Activated naive CD4-positive, alpha-beta T cell treated with anti-CD3 and anti-CD28 coated beads, Interleukin-2, amount 50 U/mL, for 72 hours (primary cell): ENCODE data around the gene CCDC69. TPM values are rescaled to one million over a fixed set of nuclear protein-coding genes. Genes with fewer than 3 reads are reported as not detected.
"Not testable (repeated sequence)": the region's sequence is repeated elsewhere in the genome, so short reads cannot be mapped to it uniquely, and the experiment has no call there.

Experiments
- ATAC-seq, 2 donors: fragments of 150-1000 bp; cut with Tn5 transposase; 2 replicates each; pipeline ENCODE4 v1.10.0; 2021; ENCODE audit warnings: mild to moderate bottlenecking in 2 of 2, moderate library complexity in 2 of 2
- DNase-seq, 2 donors: peaks; one replicate each; pipeline ENCODE4 v3.0.0; 2021 to 2022; ENCODE audit warnings: low spot score in 2 of 2
- H3K27ac Mint-ChIP-seq, 2 donors: one replicate each; pipeline ENCODE4 v1.8.0; 2022; ENCODE audit warnings: mild to moderate bottlenecking in 2 of 2, mixed read lengths in 2 of 2
- H3K36me3 Mint-ChIP-seq, 2 donors: one replicate each; pipeline ENCODE4 v1.8.0; 2022; ENCODE audit warnings: mixed read lengths in 2 of 2
- H3K9me3 Mint-ChIP-seq, 2 donors: one replicate each; pipeline ENCODE4 v1.8.0; 2022; ENCODE audit warnings: mixed read lengths in 2 of 2
- total RNA-seq, 2 donors: library from RNA; stranded (reverse); gene quantifications; one replicate each; pipeline ENCODE4 v1.2.3, GENCODE V29; 2022

The CCDC69 gene
- total RNA-seq, 2 donors from 2014 or later, result 21.0 to 23.8 TPM

- ATAC-seq (no peak), DNase-seq (no peak)
- peak overlapping the region in 1 of 2 donors; percentile 52 for H3K27ac Mint-ChIP-seq
- peaks cover 0 to 5% of the 10 kb centered on the region in 2 donors for H3K9me3 Mint-ChIP-seq
- H3K36me3 Mint-ChIP-seq, result peaks cover 0 to 15% of the 10 kb centered on the region in 2 donors
Observed at GRCh38 chr5:151251621-151252020, 27.7 kb upstream of the CCDC69 start.

DNA sequence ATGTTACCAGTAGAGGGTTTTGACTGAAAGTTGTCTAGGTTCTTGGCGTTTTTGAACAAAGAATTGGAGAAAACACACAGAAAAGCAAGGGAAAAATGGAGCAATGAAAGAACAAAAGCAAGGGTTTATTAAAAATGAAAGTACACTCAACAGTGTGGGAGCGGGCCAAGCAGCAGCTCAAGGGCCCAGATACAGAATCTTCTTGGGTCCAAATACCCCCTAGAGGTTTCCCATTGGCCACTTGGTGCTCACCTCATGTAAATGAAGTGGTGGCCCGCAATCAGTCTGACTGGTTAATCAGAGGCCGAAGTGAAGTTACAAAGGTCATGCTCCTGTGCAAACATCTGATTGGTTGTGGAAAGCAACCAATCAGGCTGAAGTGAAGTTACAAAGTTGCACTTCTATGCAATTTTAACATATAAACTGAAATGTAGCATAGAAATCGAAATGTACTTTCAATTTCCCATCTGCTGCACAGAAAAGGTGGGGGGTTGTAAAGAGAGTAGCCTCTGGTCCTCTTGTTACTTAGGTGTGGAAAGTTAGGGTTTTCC, 27.2 kb upstream of the CCDC69 start:
- Mint-ChIP-seq H3K27ac (peak overlapping the region in 1 of 2 donors; percentile 52), H3K9me3 (peaks cover 0 to 5% of the 10 kb centered on the region in 2 donors), H3K36me3 (peaks cover 0 to 15% of the 10 kb centered on the region in 2 donors)
- ATAC-seq, result peak in 1 of 2 donors; percentile 17
- no peak for DNase-seq

DNA sequence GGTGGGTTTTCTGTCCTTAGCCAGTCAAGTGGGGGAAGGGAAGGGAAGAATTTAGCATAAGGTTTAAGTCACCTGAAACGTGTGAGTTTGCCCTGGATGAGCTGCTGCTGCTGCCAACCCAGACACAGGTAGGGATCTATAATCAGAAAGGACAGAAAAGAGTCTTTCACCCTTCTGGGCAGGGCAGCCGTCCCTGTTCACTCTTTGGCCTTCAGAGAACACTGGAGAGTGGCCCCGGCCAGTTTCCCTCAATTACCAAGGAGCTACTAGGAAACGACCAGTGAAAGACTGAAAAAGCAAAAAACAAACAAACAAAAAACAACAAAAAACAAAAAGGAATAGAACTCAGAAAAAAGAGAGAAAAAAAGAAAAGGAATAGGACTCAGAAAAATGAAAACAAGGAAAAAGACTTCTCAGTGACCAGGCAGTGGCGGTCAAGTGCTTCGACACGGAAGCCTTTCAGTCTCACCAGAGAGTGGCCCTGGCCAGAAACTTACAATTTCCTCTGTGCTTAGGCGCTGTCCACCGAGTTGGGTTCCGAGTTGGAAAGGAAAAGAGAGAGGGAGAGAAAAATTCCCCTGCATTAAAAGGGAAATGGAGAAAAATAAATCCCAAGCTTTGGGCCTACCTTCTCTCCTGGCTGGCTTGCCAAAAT, 26.6 kb upstream of the CCDC69 start:
- Mint-ChIP-seq H3K9me3 (peaks cover 0 to 5% of the 10 kb centered on the region in 2 donors), H3K36me3 (peaks cover 0 to 15% of the 10 kb centered on the region in 2 donors), H3K27ac (peak overlapping the region; percentile 1 to 52)
- no peak for ATAC-seq
- DNase-seq, result no peak

- no peak for DNase-seq
- Mint-ChIP-seq H3K9me3 (peaks cover 0 to 5% of the 10 kb centered on the region in 2 donors), H3K27ac (no peak overlapping the region), H3K36me3 (peaks cover 0 to 15% of the 10 kb centered on the region in 2 donors)
- no peak for ATAC-seq
Observed at GRCh38 chr5:151249281-151249680, 25.4 kb upstream of the CCDC69 start.

DNA sequence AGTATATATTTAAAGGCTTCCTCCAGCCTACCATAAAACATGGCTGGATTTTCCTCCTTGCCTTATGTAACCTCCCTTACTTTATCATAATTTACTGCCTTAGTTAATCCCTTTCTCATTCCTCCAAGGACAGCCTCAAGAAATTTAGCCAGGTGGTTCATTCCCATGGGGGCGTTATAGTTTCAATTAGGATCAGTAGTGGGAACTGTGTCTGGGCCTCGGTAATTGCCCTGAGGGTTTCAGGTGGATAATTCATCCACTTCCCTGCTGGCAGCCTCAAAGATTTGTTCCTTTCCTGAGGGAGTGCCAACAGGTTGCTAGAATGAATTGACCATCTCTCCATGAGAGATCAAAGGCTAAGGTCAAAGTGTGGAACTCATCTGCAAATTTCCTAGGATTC, 24.8 kb upstream of the CCDC69 start:
- DNase-seq (no peak), ATAC-seq (no peak)
- Mint-ChIP-seq H3K36me3 (peaks cover 0 to 11% of the 10 kb centered on the region in 2 donors), H3K9me3 (peaks cover 0 to 5% of the 10 kb centered on the region in 2 donors), H3K27ac (no peak overlapping the region)

DNA sequence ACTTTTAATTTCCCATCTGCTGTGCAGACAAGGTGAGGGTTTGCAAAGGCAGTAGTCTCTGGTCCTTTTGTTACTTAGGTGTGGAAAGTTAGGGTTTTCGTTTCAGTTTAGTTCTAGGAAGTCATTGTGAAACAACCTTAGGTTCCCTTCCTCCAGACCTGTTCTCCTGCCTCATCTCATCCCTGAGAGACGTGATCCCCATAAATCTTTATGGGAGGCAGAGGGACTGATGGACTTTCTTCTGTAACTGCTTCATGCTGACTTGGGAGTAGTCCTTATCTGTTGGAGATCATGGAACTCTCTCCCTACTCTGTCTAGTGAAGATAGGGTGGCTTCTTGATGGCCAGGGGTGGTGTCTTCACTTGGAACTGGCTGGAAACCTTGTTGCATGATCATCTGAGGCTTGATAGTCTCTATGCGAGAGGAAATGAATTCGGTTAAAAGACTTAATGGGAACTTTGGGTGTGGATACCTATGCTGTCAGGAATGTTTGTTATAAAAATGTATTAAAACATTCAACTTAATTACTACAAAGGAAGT, 21.9 kb upstream of the CCDC69 start:
- peak in 1 of 2 donors; percentile 19 for ATAC-seq
- Mint-ChIP-seq H3K36me3 (peaks cover 0 to 7% of the 10 kb centered on the region in 2 donors), H3K9me3 (peaks cover 0 to 5% of the 10 kb centered on the region in 2 donors), H3K27ac (no peak overlapping the region)
- no peak for DNase-seq

- ATAC-seq, result peak; percentile 8 to 28
Observed at GRCh38 chr5:151244206-151244605, 20.3 kb upstream of the CCDC69 start.

GRCh38 chr5:151243564-151243963, 19.7 kb upstream of the CCDC69 start:
- Mint-ChIP-seq H3K27ac (peak overlapping the region in 1 of 2 donors; percentile 84), H3K9me3 (no peaks in the 10 kb centered on the region), H3K36me3 (no peaks in the 10 kb centered on the region)
- ATAC-seq, result peak; percentile 33 to 85
- DNase-seq, result no peak

More at GRCh38 chr5:151244206-151244605, 20.3 kb upstream of the CCDC69 start:
- no peak for DNase-seq
- Mint-ChIP-seq H3K36me3 (no peaks in the 10 kb centered on the region), H3K27ac (peak overlapping the region in 1 of 2 donors; percentile 45), H3K9me3 (no peaks in the 10 kb centered on the region)

DNA sequence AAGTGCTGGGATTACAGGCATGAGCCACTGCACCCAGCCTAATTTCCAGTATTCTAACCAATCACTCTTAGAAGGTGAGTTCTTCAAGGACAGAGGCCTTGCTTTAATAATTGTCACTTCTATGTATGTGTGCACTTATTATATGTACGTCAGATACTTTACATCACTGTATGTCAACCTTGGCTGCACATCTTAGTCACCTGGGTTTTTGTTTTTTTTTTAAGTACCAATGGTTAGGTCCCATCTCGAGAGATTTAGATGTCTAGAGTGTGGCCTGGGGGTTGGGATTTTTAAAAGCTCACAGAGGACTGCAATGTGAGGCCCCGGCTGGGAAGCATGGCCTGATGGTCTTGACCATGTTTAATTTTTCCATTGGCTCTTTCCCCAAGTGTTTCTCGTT, 19.2 kb upstream of the CCDC69 start:
- Mint-ChIP-seq H3K9me3 (no peaks in the 10 kb centered on the region), H3K27ac (no peak overlapping the region), H3K36me3 (no peaks in the 10 kb centered on the region)
- DNase-seq (no peak), ATAC-seq (no peak)

- ATAC-seq, result no peak
- H3K9me3 Mint-ChIP-seq, result no peaks in the 10 kb centered on the region
- no peaks in the 10 kb centered on the region for H3K36me3 Mint-ChIP-seq
- no peak for DNase-seq
- H3K27ac Mint-ChIP-seq, result no peak overlapping the region
Observed at GRCh38 chr5:151240924-151241635, 17.2 kb upstream of the CCDC69 start.

DNA sequence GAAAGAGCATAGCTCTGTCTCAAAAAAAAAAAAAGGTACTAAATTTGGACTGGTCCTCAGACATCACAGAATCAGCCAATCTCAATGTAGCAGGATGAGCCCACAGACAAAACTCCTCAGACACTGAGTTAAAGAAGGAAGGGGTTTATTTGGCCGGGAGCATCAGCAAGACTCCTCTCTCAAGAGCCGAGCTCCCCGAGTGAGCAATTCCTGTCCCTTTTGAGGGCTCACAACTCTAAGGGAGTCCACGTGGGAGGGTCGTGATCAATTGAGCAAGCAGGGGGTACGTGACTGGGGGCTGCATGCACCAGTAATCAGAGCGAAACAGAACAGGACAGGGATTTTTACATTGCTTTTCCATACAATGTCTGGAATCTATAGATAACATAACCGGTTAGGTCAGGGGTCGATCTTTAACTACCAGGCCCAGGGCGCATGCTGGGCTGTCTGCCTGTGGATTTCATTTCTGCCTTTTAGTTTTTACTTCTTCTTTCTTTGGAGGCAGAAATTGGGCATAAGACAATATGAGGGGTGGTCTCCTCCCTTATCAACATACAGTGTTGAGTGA, 16.5 kb upstream of the CCDC69 start:
- ATAC-seq, H3K36me3 Mint-ChIP-seq, DNase-seq, H3K9me3 Mint-ChIP-seq, H3K27ac Mint-ChIP-seq: not testable (repeated sequence)

DNA sequence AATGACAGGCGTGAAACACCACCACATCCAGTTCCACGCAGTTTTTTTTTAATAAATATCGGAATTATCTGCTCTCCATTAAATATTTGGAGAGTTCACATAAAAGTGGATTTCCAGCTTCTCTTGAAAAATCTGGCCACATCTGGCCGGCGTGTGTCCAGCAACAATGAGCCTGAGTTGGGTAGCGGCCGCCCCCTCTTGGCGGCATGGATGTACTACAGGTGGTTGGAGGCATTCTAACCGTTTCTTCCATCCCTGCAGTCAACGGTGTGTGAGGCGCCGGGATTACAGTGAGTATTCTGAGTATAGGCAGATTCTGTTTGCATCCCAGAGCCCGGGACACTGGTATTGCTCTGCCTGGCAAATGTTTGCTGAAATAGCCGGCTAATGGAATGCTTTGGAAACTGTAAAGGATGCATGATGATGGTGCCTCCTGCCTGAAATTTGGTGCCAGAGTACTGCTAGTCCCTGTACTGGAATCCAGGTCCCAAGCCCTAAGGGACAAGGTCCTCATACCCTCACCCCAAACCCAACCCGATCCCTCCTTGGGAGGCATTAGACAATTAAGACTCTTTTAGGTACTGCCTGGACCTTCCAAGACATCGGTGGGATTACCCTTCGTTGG, 15.5 kb upstream of the CCDC69 start:
- DNase-seq, result peak in 1 of 2 donors; percentile 71
- no peaks in the 10 kb centered on the region for H3K36me3 Mint-ChIP-seq
- H3K9me3 Mint-ChIP-seq, result no peaks in the 10 kb centered on the region
- ATAC-seq, result peak; percentile 57 to 61
- H3K27ac Mint-ChIP-seq, result no peak overlapping the region

DNA sequence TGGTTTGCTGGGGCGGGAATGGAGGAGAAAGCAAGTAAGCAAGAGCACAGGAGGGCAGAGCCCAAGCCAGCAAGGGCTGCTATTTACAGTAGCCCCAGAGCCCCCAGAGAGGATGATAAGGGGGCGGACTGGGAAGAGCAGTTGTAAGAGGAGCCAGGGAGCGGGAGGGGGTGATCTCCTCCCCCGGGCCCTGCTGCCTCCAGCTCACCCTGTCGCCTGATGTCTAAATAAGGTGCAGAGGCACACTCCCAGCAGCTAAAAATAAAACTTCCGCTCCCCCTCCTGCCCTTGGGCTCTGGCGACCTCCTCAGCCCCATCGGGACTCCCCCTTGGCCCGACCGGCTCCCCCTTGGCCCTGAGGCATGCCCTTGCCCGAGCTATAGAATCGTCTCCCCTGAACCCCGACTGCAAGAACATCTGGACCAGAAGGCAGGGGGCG, 14.4 kb upstream of the CCDC69 start:
- Mint-ChIP-seq H3K27ac (no peak overlapping the region), H3K9me3 (no peaks in the 10 kb centered on the region), H3K36me3 (no peaks in the 10 kb centered on the region)
- DNase-seq (no peak), ATAC-seq (no peak)

DNA sequence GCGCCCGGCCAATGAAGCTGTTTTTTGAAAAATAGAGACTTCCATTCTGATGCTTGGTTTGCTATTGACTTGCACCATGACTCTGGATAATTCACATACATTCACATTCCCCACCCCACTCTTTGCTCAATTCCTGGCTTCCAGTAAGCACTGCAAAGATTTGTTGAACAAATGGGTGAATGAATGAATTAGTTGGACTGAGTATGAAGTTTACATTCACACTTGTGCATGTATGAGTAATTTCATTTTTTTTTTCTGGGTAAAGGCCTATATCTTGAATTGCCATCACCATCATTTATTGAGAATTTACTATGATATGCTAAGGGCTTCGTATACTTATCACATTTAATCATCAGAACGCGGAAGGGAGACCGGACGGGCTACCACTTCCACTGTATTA, 13.8 kb upstream of the CCDC69 start:
- no peaks in the 10 kb centered on the region for H3K9me3 Mint-ChIP-seq
- DNase-seq (no peak), ATAC-seq (no peak)
- H3K27ac Mint-ChIP-seq, result no peak overlapping the region
- H3K36me3 Mint-ChIP-seq, result no peaks in the 10 kb centered on the region

DNA sequence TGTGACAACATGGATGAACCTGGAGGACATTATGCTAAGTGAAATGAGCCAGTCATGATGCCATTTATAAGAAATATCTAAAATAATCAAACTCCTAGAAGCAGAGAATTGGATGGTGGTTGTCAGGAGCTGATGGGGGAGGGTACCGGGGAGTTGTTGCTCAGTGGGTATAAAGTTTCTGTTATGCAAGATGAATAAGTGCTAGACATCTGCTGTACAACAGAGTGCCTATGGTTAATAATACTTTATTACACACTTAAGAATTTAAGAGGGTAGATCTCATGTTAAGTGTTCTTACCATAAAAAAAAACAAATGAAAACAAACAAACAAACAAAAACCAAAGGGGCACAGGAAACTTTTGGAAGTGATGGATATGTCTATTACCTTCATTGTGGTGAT, 13.0 kb upstream of the CCDC69 start:
- no peaks in the 10 kb centered on the region for H3K36me3 Mint-ChIP-seq
- no peaks in the 10 kb centered on the region for H3K9me3 Mint-ChIP-seq
- DNase-seq (no peak), ATAC-seq (no peak)
- no peak overlapping the region for H3K27ac Mint-ChIP-seq

DNA sequence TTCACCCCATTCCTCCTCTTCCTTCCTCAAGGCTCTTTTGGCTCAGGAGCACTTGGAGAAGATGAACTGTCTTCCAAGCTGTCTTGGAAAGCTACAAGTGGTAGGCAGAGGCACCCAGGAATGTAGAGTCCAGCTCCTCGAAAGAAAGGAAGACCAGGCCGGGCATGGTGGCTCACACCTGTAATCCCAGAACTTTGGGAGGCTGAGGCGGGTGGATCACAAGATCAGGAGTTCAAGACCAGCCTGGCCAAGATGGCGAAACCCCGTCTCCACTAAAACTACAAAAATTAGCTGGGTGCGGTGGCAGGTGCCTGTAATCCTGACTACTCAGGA, 11.3 kb upstream of the CCDC69 start:
- H3K36me3 Mint-ChIP-seq, H3K9me3 Mint-ChIP-seq, DNase-seq, ATAC-seq, H3K27ac Mint-ChIP-seq: not testable (repeated sequence)
